Gastrocnemius medialis (tissue), 4 donors: ENCODE measurements around the gene AP5S1. TPM values are rescaled to one million over a fixed set of nuclear protein-coding genes. Genes with fewer than 3 reads are reported as not detected.

Experiments
- ATAC-seq, 2 donors: fragments of 150-250 bp; one replicate each; pipeline ENCODE4 v1.9.1; 2016
- DNase-seq, 2 donors: peaks; one replicate each; pipeline ENCODE4 v3.0.0-alpha.2; 2019
- H3K27ac ChIP-seq, 4 donors: fragments of 200-600 bp; sonication (generic); 1 replicate in 1 of 4; 2 replicates in 3 of 4; pipeline ENCODE4 v1.5.1; 2016 to 2018; ENCODE audit warnings: mild to moderate bottlenecking in 2 of 4, moderate library complexity in 1 of 4
- H3K27me3 ChIP-seq, 3 donors: fragments of 200-600 bp; sonication (generic) in 2 of 3; 1 replicate in 1 of 3; 2 replicates in 2 of 3; pipeline versions ENCODE4 v1.5.1 to v1.6.0; 2016 to 2019; ENCODE audit warnings: mild to moderate bottlenecking in 1 of 3, moderate library complexity in 1 of 3
- H3K36me3 ChIP-seq, 2 donors: fragments of 200-600 bp; sonication (generic) in 1 of 2; one replicate each; pipeline ENCODE4 v1.5.1; 2017 to 2018
- H3K4me1 ChIP-seq, 2 donors: fragments of 200-600 bp; sonication (generic) in 1 of 2; one replicate each; pipeline ENCODE4 v1.5.1; 2016 to 2017; ENCODE audit warnings: mild to moderate bottlenecking in 2 of 2
- H3K4me3 ChIP-seq, 4 donors: fragments of 200-600 bp; sonication (generic) in 3 of 4; 1 replicate in 1 of 4; 2 replicates in 3 of 4; pipeline ENCODE4 v1.5.1; 2016 to 2019; ENCODE audit warnings: mild to moderate bottlenecking in 2 of 4
- H3K9me3 ChIP-seq, 3 donors: fragments of 200-600 bp; sonication (generic) in 2 of 3; 1 replicate in 1 of 3; 2 replicates in 2 of 3; pipeline ENCODE4 v1.5.1; 2016 to 2019
- CTCF ChIP-seq, 5 experiments: fragments of 450-650 bp in 3 of 5; fragments of 200-600 bp in 2 of 5; sonication (generic) in 2 of 5; IDR thresholded peaks in 4 of 5; conservative IDR thresholded peaks in 1 of 5; 1 replicate in 4 of 5; 2 replicates in 1 of 5; pipeline ENCODE4 v1.5.1; 2016 to 2019; ENCODE audit warnings: antibody characterized with exemption in 5 of 5, mild to moderate bottlenecking in 3 of 5, moderate library complexity in 3 of 5
- POLR2A ChIP-seq, 2 donors: fragments of 450-650 bp; IDR thresholded peaks; one replicate each; pipeline ENCODE4 v1.6.1; 2017; ENCODE audit warnings: antibody characterized with exemption in 2 of 2, mild to moderate bottlenecking in 2 of 2, moderate library complexity in 2 of 2
- in situ Hi-C, 4 donors: fragments of 200-750 bp; cut with MboI; loops; one replicate each; pipeline versions ENCODE4 v1.15.0 to v1.8.0; 2017; ENCODE audit warnings: low sequenced_read_pairs in 4 of 4
- intact Hi-C: fragments of 100-400 bp; cut with DNase I; formaldehyde crosslinking; loops from one replicate; pipeline ENCODE4 v1.15.1; 2023; ENCODE audit warnings: low total_unique reads
- total RNA-seq, 4 donors: library from RNA; depleted of rRNA; stranded (reverse); fragments of >200 nt; gene quantifications; one replicate each; pipeline versions ENCODE4 v1.1.0 to v1.2.3, GENCODE V29; 2016

AP5S1 gene
- total RNA-seq, 4 donors from 2014 or later, result 11.6 to 20.9 (median 17.3) TPM

- in situ Hi-C loops, result no loop called here
- TF ChIP-seq CTCF (IDR thresholded peaks at IDR 0.05 in 4 of 5, conservative IDR thresholded peaks at IDR 0.05 in 1 of 5), result peak; percentile 43 to 70 (median 64)
- TF ChIP-seq POLR2A (IDR thresholded peaks at IDR 0.05), result no peak
- intact Hi-C loops, result no loop called here
- Histone ChIP-seq H3K4me3 (no peak overlapping the region), H3K4me1 (peaks cover 19 to 23% of the 10 kb centered on the region in 2 donors), H3K27ac (peak overlapping the region; percentile 89 to 98 (median 96)), H3K36me3 (peaks cover 0 to 15% of the 10 kb centered on the region in 2 donors), H3K9me3 (no peaks in the 10 kb centered on the region), H3K27me3 (no peaks in the 10 kb centered on the region)
- peak in 1 of 2 donors; percentile 26 for ATAC-seq
- peak; percentile 55 to 78 for DNase-seq
These were observed 1.9 kb upstream of the AP5S1 start for GRCh38 chr20:3818155-3819151.

GRCh38 chr20:3819411-3820047 is 818 bp upstream of the AP5S1 start:
- in situ Hi-C loops, result no loop called here
- no peak for ATAC-seq
- no peak for DNase-seq
- no peaks in the 10 kb centered on the region for H3K27me3 ChIP-seq
- peak overlapping the region; percentile 89 to 98 (median 96) for H3K27ac ChIP-seq
- intact Hi-C loops, result loop anchor here (1.0 to 2.0 kb wide), 6 partner anchors 23 to 143 kb away; partner anchors contain the start of genes CDC25B, CENPB, MAVS and PANK2
- no peak for TF ChIP-seq POLR2A (IDR thresholded peaks at IDR 0.05)
- TF ChIP-seq CTCF (IDR thresholded peaks at IDR 0.05 in 4 of 5, conservative IDR thresholded peaks at IDR 0.05 in 1 of 5), result no peak
- no peaks in the 10 kb centered on the region for H3K9me3 ChIP-seq
- peaks cover 19 to 23% of the 10 kb centered on the region in 2 donors for H3K4me1 ChIP-seq
- peaks cover 0 to 26% of the 10 kb centered on the region in 2 donors for H3K36me3 ChIP-seq
- H3K4me3 ChIP-seq, result peak overlapping the region; percentile 64 to 75 (median 66)

- intact Hi-C loops, result loop anchor here (1.0 to 2.0 kb wide), 6 partner anchors 25 to 145 kb away; partner anchors contain the start of genes CDC25B, CENPB, MAVS and PANK2
- TF ChIP-seq POLR2A (IDR thresholded peaks at IDR 0.05) (peak in 1 of 2 donors; percentile 53), CTCF (IDR thresholded peaks at IDR 0.05 in 4 of 5, conservative IDR thresholded peaks at IDR 0.05 in 1 of 5) (no peak)
These were observed 767 bp downstream of the AP5S1 start for GRCh38 chr20:3820901-3821727.

GRCh38 chr20:3821996-3822395 is 1.6 kb downstream of the AP5S1 start:
- H3K36me3 ChIP-seq, result peaks cover 0 to 37% of the 10 kb centered on the region in 2 donors
- in situ Hi-C loops, result no loop called here
- H3K4me1 ChIP-seq, result peaks cover 19 to 23% of the 10 kb centered on the region in 2 donors
- no peak overlapping the region for H3K4me3 ChIP-seq
- ATAC-seq (no peak), DNase-seq (no peak)
- TF ChIP-seq POLR2A (IDR thresholded peaks at IDR 0.05) (no peak), CTCF (IDR thresholded peaks at IDR 0.05 in 4 of 5, conservative IDR thresholded peaks at IDR 0.05 in 1 of 5) (no peak)
- intact Hi-C loops, result loop anchor here (2.0 kb wide), 1 partner anchor 67 kb away; the partner anchor contains the start of gene PANK2
- H3K27me3 ChIP-seq, result no peaks in the 10 kb centered on the region
- peak overlapping the region; percentile 89 to 98 (median 96) for H3K27ac ChIP-seq
- no peaks in the 10 kb centered on the region for H3K9me3 ChIP-seq

More at GRCh38 chr20:3820901-3821727, 767 bp downstream of the AP5S1 start:
- Histone ChIP-seq H3K4me1 (peaks cover 19 to 23% of the 10 kb centered on the region in 2 donors), H3K27ac (peak overlapping the region; percentile 89 to 98 (median 96)), H3K9me3 (no peaks in the 10 kb centered on the region), H3K36me3 (peaks cover 0 to 32% of the 10 kb centered on the region in 2 donors), H3K4me3 (peak overlapping the region; percentile 64 to 75 (median 66)), H3K27me3 (no peaks in the 10 kb centered on the region)
- ATAC-seq (peak; percentile 19 to 40), DNase-seq (peak; percentile 48 to 85)
- in situ Hi-C loops, result no loop called here
